B cell (primary cell): ENCODE data around the gene NLRX1. TPM values are rescaled to one million over a fixed set of nuclear protein-coding genes. Genes with fewer than 3 reads are reported as not detected.

Experiments used
- ATAC-seq: fragments of 200-7000 bp; cut with Tn5 transposase; one replicate; pipeline ENCODE4 v1.10.0; 2021; ENCODE audit warnings: low read depth, mild to moderate bottlenecking, moderate number of reproducible peaks, moderate library complexity
- CTCF ChIA-PET: fragments of 350-600 bp; sonication (Branson Sonifier 250); formaldehyde crosslinking; loops from one replicate; lab custom pipeline; 2021; ENCODE audit warnings: antibody characterized with exemption, inconsistent platforms; lab: Charles Lee
- POLR2A ChIA-PET: fragments of 350-600 bp; sonication (Branson Sonifier 250); formaldehyde crosslinking; loops from one replicate; lab custom pipeline; 2021; ENCODE audit warnings: antibody characterized with exemption; lab: Charles Lee
- DNase-seq: peaks from one replicate; pipeline ENCODE4 v3.0.0; 2013
- H2AFZ ChIP-seq: 2 replicates; pipeline ENCODE4 v1.6.1; 2012; ENCODE audit warnings: mild to moderate bottlenecking, low read depth, low read length; ENCODE audit not compliant: insufficient read depth, poor library complexity, severe bottlenecking
- H3K27ac ChIP-seq, 2 donors: 1 replicate in 1 of 2; 2 replicates in 1 of 2; pipeline ENCODE4 v1.5.1; 2012 to 2013; ENCODE audit warnings: low read length in 2 of 2, mild to moderate bottlenecking in 2 of 2, moderate library complexity in 1 of 2
- H3K27me3 ChIP-seq, 4 experiments: fragments of 200-600 bp in 1 of 4; sonication (generic) in 1 of 4; replicated peaks in 1 of 4; 1 replicate in 2 of 4; 2 replicates in 2 of 4; pipeline versions ENCODE4 v1.6.1 to v1.7.0; 2013 to 2016; ENCODE audit warnings: low read length in 3 of 4, mild to moderate bottlenecking in 2 of 4, mixed read lengths in 1 of 4, moderate library complexity in 1 of 4; ENCODE audit not compliant: insufficient read depth in 4 of 4, control insufficient read depth in 3 of 4; ENCODE audit errors: control extremely low read depth in 1 of 4
- H3K36me3 ChIP-seq, 2 experiments: replicated peaks in 1 of 2; 1 replicate in 1 of 2; 2 replicates in 1 of 2; pipeline versions ENCODE4 v1.6.1 to v1.7.1; 2013; ENCODE audit warnings: low read length in 1 of 2; ENCODE audit not compliant: insufficient read depth in 2 of 2, control insufficient read depth in 1 of 2; ENCODE audit errors: control extremely low read depth in 1 of 2, extremely low read depth in 1 of 2
- H3K4me1 ChIP-seq, 2 donors: fragments of 200-600 bp in 1 of 2; sonication (generic) in 1 of 2; 1 replicate in 1 of 2; 2 replicates in 1 of 2; pipeline versions ENCODE4 v1.5.1 to v1.6.1; 2013 to 2017; ENCODE audit warnings: low read length in 2 of 2; ENCODE audit not compliant: control insufficient read depth in 2 of 2, insufficient read depth in 2 of 2
- H3K4me2 ChIP-seq: replicated peaks from 2 replicates; pipeline ENCODE3; 2012; ENCODE audit warnings: mild to moderate bottlenecking, low read depth, low read length; ENCODE audit not compliant: poor library complexity, severe bottlenecking
- H3K4me3 ChIP-seq, 5 experiments: fragments of 200-600 bp in 1 of 5; sonication (generic) in 1 of 5; 1 replicate in 3 of 5; 2 replicates in 2 of 5; pipeline versions ENCODE4 v1.5.1 to v1.7.0; 2011 to 2016; ENCODE audit warnings: low read length in 4 of 5, mild to moderate bottlenecking in 4 of 5, low read depth in 2 of 5, control low read depth in 1 of 5, moderate library complexity in 1 of 5; ENCODE audit not compliant: insufficient read depth in 1 of 5; ENCODE audit errors: control extremely low read depth in 1 of 5, extremely low read depth in 1 of 5
- H3K79me2 ChIP-seq: fragments of 200-600 bp; sonication (generic); one replicate; pipeline ENCODE4 v1.6.0; 2016; ENCODE audit warnings: low read length; ENCODE audit not compliant: control insufficient read depth, insufficient read depth
- H3K9ac ChIP-seq: fragments of 200-600 bp; sonication (generic); 2 replicates; pipeline ENCODE4 v1.6.1; 2017; ENCODE audit warnings: mild to moderate bottlenecking, low read length, moderate library complexity
- H3K9me3 ChIP-seq, 3 donors: one replicate each; pipeline versions ENCODE4 v1.6.1 to v1.7.1; 2013; ENCODE audit warnings: low read length in 2 of 3; ENCODE audit not compliant: control insufficient read depth in 2 of 3, insufficient read depth in 1 of 3; ENCODE audit errors: control extremely low read depth in 1 of 3
- H4K20me1 ChIP-seq: 2 replicates; pipeline ENCODE4 v1.6.0; 2012; ENCODE audit warnings: mild to moderate bottlenecking, low read length; ENCODE audit not compliant: insufficient read depth, control insufficient read depth, poor library complexity, severe bottlenecking
- H3K27ac Mint-ChIP-seq: one replicate; pipeline ENCODE4 v1.8.0; 2021; ENCODE audit warnings: mixed read lengths
- H3K27me3 Mint-ChIP-seq: one replicate; pipeline ENCODE4 v1.8.0; 2021; ENCODE audit warnings: mixed read lengths
- H3K4me1 Mint-ChIP-seq: one replicate; pipeline ENCODE4 v1.8.0; 2021; ENCODE audit warnings: mixed read lengths
- H3K4me3 Mint-ChIP-seq: one replicate; pipeline ENCODE4 v1.8.0; 2021; ENCODE audit warnings: mixed read lengths
- H3K9me3 Mint-ChIP-seq: one replicate; pipeline ENCODE4 v1.8.0; 2022; ENCODE audit warnings: mixed read lengths; ENCODE audit not compliant: insufficient read depth
- EZH2 ChIP-seq: IDR thresholded peaks from 2 replicates; pipeline ENCODE4 v1.6.1; 2012; ENCODE audit warnings: borderline replicate concordance, low read depth, mild to moderate bottlenecking, moderate library complexity, low read length; ENCODE audit not compliant: insufficient read depth, poor library complexity, severe bottlenecking
- WGBS: methylation state at CpG from one replicate; pipeline ENCODE4 v1.1.5; 2013; ENCODE audit warnings: missing lambda C conversion rate; ENCODE audit not compliant: insufficient coverage; 5-methylcytosine and 5-hydroxymethylcytosine counted together
- intact Hi-C: fragments of 100-400 bp; cut with micrococcal nuclease; formaldehyde crosslinking; loops from one replicate; pipeline ENCODE4 v1.10.0; 2022
- polyA plus RNA-seq: library from polyadenylated mRNA; depleted of rRNA; stranded (reverse); fragments of >200 nt; gene quantifications from 2 replicates; pipeline ENCODE4 v1.2.3, GENCODE V29; 2012
- total RNA-seq, 2 donors: library from RNA; stranded (reverse); fragments of 120-200 nt in 1 of 2; gene quantifications; 1 replicate in 1 of 2; 2 replicates in 1 of 2; pipeline versions ENCODE4 v1.2.3 to v1.2.4, GENCODE V29; 2013 to 2022
- TF ChIP-seq, protein P1 (sequence below): fragments of 200-600 bp; IDR thresholded peaks from one replicate; pipeline ENCODE4 v1.8.0; 2022; ENCODE audit warnings: antibody characterized with exemption, mild to moderate bottlenecking

Gene NLRX1
- total and polyA plus RNA-seq, 2 donors (not counting 1 experiment from before 2014, with no cell fraction given) = 6.3 to 10.4 TPM

DNA sequence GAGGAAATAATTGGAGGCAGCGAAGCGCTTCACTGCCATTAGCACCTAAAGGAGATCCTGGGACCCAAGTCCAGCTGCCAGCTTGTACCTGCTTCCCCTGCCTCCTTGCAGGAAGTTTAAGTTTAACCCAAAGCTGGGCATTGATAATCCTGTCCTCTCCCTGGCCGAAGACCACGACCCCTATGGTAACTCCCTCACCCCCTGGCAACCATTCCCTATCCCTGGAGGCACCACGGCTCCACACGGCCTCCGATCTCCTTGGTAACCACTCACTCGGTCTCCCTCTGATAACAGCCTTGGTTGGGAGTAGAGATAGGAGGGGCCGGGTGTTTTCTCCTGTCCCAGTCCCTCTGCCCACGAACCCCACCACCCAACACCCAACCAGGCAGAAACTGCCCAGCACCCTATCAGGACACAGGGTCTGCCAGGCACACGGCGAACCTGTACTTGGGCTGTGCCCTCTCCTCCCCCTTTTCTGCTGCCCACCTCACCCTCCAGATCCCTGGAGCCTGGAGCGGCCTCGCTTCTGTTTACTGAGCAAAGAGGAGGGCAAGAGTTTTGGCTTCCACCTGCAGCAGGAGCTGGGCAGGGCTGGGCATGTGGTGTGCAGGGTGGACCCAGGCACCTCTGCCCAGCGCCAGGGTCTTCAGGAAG lies 17.6 kb downstream of the NLRX1 start:
- Histone ChIP-seq H3K79me2 (no peaks in the 10 kb centered on the region), H3K4me1 (no peaks in the 10 kb centered on the region), H4K20me1 (no peaks in the 10 kb centered on the region), H3K27ac (no peak overlapping the region), H3K36me3 (peaks cover 0 to 2% of the 10 kb centered on the region in 2 experiments), H3K9ac (no peak overlapping the region), H3K27me3 (no peaks in the 10 kb centered on the region), H3K4me3 (no peak overlapping the region), H3K9me3 (no peaks in the 10 kb centered on the region), H3K4me2 (no peak overlapping the region), H2AFZ (no peak overlapping the region)
- no peak for DNase-seq
- intact Hi-C loops = no loop called here
- no peaks in the 10 kb centered on the region for H3K27me3 Mint-ChIP-seq
- CTCF ChIA-PET = interaction anchor here (1.4 kb wide), 1 partner anchor 17 kb away, joined by 4 read pairs; no protein-coding TSS in a partner anchor
- no peak overlapping the region for H3K4me3 Mint-ChIP-seq
- no peak overlapping the region for H3K27ac Mint-ChIP-seq
- H3K4me1 Mint-ChIP-seq = peaks cover 4% of the 10 kb centered on the region
- H3K9me3 Mint-ChIP-seq = no peaks in the 10 kb centered on the region
- no peak for ATAC-seq
- TF ChIP-seq, protein P1, sequence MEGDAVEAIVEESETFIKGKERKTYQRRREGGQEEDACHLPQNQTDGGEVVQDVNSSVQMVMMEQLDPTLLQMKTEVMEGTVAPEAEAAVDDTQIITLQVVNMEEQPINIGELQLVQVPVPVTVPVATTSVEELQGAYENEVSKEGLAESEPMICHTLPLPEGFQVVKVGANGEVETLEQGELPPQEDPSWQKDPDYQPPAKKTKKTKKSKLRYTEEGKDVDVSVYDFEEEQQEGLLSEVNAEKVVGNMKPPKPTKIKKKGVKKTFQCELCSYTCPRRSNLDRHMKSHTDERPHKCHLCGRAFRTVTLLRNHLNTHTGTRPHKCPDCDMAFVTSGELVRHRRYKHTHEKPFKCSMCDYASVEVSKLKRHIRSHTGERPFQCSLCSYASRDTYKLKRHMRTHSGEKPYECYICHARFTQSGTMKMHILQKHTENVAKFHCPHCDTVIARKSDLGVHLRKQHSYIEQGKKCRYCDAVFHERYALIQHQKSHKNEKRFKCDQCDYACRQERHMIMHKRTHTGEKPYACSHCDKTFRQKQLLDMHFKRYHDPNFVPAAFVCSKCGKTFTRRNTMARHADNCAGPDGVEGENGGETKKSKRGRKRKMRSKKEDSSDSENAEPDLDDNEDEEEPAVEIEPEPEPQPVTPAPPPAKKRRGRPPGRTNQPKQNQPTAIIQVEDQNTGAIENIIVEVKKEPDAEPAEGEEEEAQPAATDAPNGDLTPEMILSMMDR = no peak
- no peak for TF ChIP-seq EZH2
- POLR2A ChIA-PET = no interaction called here
- WGBS = 91% methylated on average over 5 of the region's 15 CpGs

DNA sequence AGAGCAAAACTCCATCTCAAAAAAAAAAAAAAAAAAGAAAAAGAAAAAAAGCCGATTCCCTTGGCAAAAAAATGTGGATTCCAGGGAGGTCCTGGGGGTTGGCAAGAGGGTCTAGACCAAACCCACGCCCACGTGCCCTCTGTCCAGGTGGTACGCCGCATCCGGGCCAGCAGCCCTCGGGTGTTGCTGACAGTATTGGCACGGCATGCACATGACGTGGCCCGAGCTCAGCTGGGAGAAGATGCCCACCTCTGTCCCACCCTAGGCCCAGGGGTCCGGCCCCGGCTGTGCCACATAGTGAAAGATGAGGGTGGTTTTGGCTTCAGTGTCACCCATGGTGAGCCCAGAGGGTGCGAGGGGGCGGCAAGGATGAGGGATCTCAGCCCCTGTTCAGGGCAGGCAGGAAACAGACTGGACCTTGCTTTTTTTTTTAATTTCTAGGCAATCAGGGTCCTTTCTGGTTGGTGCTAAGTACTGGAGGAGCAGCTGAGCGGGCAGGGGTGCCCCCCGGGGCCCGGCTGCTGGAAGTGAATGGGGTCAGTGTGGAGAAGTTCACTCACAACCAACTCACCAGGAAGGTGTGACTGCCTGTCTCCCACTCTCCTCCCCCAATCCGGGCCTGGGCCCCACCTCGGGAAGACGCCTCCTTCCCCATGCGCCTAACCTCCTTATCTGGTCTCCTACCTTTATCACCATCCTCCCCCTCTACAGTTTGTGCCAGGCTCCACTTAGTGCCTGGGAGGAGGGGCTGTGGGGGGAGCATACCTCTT lies 18.8 kb downstream of the NLRX1 start:
- Mint-ChIP-seq H3K9me3 (no peaks in the 10 kb centered on the region), H3K4me3 (no peak overlapping the region), H3K4me1 (peaks cover 4% of the 10 kb centered on the region), H3K27me3 (no peaks in the 10 kb centered on the region), H3K27ac (no peak overlapping the region)
- H3K79me2 ChIP-seq = no peaks in the 10 kb centered on the region
- whole genome bisulfite sequencing = 94% methylated on average over 17 of the region's 21 CpGs
- ATAC-seq = no peak
- no peaks in the 10 kb centered on the region for H3K9me3 ChIP-seq
- H3K4me1 ChIP-seq = no peaks in the 10 kb centered on the region
- H3K9ac ChIP-seq = no peak overlapping the region
- POLR2A ChIA-PET = no interaction called here
- H3K27ac ChIP-seq = no peak overlapping the region
- no peak for TF ChIP-seq EZH2
- TF ChIP-seq, protein P1 = no peak
- no peak overlapping the region for H2AFZ ChIP-seq
- no peak overlapping the region for H3K4me2 ChIP-seq
- no peak overlapping the region for H3K4me3 ChIP-seq
- no peaks in the 10 kb centered on the region for H3K36me3 ChIP-seq
- CTCF ChIA-PET = no interaction called here
- intact Hi-C loops = no loop called here
- H3K27me3 ChIP-seq = no peaks in the 10 kb centered on the region
- DNase-seq = no peak
- no peaks in the 10 kb centered on the region for H4K20me1 ChIP-seq
